Measurements from ENCODE around the gene RANBP17.

DNA sequence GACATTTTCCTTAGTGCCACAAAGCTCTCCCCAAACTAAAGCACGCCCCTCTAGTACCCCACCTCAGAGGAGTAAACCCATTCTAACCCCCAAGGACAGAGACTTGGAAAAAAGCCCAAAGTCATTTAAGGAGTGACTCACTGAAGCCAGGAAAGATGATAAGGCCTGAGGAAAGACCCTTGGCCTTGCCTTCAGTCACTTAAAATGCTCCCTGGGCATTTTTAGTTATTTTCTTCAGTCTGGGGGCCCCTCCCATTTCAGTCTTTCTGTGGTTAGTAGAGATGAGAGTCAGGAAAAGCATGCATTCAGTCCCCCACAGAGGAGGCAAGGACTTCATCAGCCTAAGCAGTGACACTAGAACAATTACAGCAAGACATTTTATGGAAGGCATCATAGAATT lies 433.5 kb downstream of the RANBP17 start:
- TF ChIP-seq, protein P1, sequence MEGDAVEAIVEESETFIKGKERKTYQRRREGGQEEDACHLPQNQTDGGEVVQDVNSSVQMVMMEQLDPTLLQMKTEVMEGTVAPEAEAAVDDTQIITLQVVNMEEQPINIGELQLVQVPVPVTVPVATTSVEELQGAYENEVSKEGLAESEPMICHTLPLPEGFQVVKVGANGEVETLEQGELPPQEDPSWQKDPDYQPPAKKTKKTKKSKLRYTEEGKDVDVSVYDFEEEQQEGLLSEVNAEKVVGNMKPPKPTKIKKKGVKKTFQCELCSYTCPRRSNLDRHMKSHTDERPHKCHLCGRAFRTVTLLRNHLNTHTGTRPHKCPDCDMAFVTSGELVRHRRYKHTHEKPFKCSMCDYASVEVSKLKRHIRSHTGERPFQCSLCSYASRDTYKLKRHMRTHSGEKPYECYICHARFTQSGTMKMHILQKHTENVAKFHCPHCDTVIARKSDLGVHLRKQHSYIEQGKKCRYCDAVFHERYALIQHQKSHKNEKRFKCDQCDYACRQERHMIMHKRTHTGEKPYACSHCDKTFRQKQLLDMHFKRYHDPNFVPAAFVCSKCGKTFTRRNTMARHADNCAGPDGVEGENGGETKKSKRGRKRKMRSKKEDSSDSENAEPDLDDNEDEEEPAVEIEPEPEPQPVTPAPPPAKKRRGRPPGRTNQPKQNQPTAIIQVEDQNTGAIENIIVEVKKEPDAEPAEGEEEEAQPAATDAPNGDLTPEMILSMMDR (conservative IDR thresholded peaks at IDR 0.05; ENCODE audit: low read depth, low read length): no peak
- no peak for TF ChIP-seq EZH2phosphoT487 (IDR thresholded peaks at IDR 0.05; ENCODE audit: borderline replicate concordance, low read length)
